ENCODE data around the gene SIAH1.

DNA sequence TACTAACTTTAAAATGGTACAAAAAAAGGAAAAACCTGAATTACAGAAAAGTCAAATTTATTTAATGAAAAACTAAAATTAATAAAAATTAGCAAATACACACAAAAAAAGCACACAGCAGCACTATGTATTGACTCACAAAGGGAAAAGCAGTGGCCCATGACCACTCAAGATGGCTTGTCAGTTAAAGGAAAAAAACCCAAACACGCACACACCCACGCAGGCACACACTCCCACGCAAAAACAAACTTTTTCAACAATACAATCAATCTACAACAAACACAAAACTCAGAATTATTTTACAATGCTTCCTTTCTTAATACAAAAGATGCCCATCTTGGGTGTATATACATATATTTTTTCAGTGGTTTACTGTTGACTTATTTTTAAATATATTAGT lies 24.2 kb downstream of the SIAH1 start:
- TF ChIP-seq EZH2 (IDR thresholded peaks at IDR 0.05): no peak
- no peak for TF ChIP-seq POLR2AphosphoS5 (IDR thresholded peaks at IDR 0.05; ENCODE audit: borderline replicate concordance, low read depth, low read length)
- TF ChIP-seq FOXP2 (optimal IDR thresholded peaks at IDR 0.05; ENCODE audit: control extremely low read depth, extremely low read length, insufficient read depth): no peak
